HepG2 (cell line): ENCODE results near the gene EFL1. TPM values are rescaled to one million over a fixed set of nuclear protein-coding genes. Genes with fewer than 3 reads are reported as not detected.
"Not testable (repeated sequence)": the region's sequence is repeated elsewhere in the genome, so short reads cannot be mapped to it uniquely, and the experiment has no call there.

Source experiments
- ATAC-seq: fragments of 200-7000 bp; cut with Tn5 transposase; 3 replicates; pipeline ENCODE4 v1.9.1; 2020; ENCODE audit warnings: mild to moderate bottlenecking, moderate library complexity
- BruUV-seq: library from RNA; stranded (reverse); fragments of 400-500 nt; replicated peaks from 2 replicates; lab custom pipeline; 2021; lab: Mats Ljungman, UMichigan
- CTCF ChIA-PET: fragments of 300-600 bp; formaldehyde crosslinking; extraction: SDS; loops from one replicate; lab custom pipeline; 2021; ENCODE audit warnings: low total read pairs, inconsistent platforms, low intra/inter-chr PET ratio; lab: Yijun Ruan, JAX
- POLR2A ChIA-PET: fragments of 350-600 bp; sonication (Branson Sonifier 250); formaldehyde crosslinking; loops from one replicate; lab custom pipeline; 2020; ENCODE audit warnings: antibody characterized with exemption, inconsistent platforms; lab: Yijun Ruan, JAX
- DNase-seq: peaks from one replicate; pipeline ENCODE4 v3.0.0-alpha.2; 2015; ENCODE audit warnings: low spot score
- FAIRE-seq: peaks from 3 replicates; lab custom pipeline; 2011; peaks lifted over from hg19 to GRCh38; lab: Jason Lieb, UNC
- H2AFZ ChIP-seq: one replicate; pipeline ENCODE4 v1.6.1; 2011; ENCODE audit warnings: low read length, inconsistent platforms
- H3K27ac ChIP-seq: fragments of 300-600 bp; 3 replicates; pipeline ENCODE4 v1.8.0; 2011; ENCODE audit warnings: mixed run types, mild to moderate bottlenecking, mixed read lengths, low read length, inconsistent platforms; ENCODE audit not compliant: insufficient read depth; ENCODE audit errors: extremely low read length
- H3K27me3 ChIP-seq, 2 experiments: fragments of 200-600 bp in 1 of 2; 2 replicates in 1 of 2; 3 replicates in 1 of 2; pipeline versions ENCODE4 v1.6.0 to v1.8.0; 2011; ENCODE audit warnings: low read length in 2 of 2, mild to moderate bottlenecking in 2 of 2, moderate library complexity in 2 of 2, inconsistent platforms in 1 of 2; ENCODE audit not compliant: insufficient read depth in 2 of 2, control insufficient read depth in 1 of 2
- H3K36me3 ChIP-seq, 2 experiments: fragments of 200-600 bp in 1 of 2; replicated peaks in 1 of 2; 2 replicates in 1 of 2; 3 replicates in 1 of 2; pipeline versions ENCODE4 v1.5.1 to v1.8.0; 2011; ENCODE audit warnings: low read length in 2 of 2, inconsistent platforms in 1 of 2; ENCODE audit not compliant: insufficient read depth in 2 of 2, control insufficient read depth in 1 of 2
- H3K4me1 ChIP-seq: 2 replicates; pipeline ENCODE4 v1.5.1; 2012; ENCODE audit warnings: low read length, inconsistent platforms; ENCODE audit not compliant: insufficient read depth
- H3K4me2 ChIP-seq: 2 replicates; pipeline ENCODE4 v1.6.0; 2011; ENCODE audit warnings: low read depth, low read length, inconsistent platforms
- H3K4me3 ChIP-seq, 3 experiments: fragments of 200-600 bp in 1 of 3; sonication (generic), shearing (Covaris generic) in 1 of 3; replicated peaks in 1 of 3; 2 replicates each; pipeline ENCODE4 v1.5.1; 2011 to 2016; ENCODE audit warnings: low read length in 3 of 3, inconsistent platforms in 2 of 3, low read depth in 2 of 3, mild to moderate bottlenecking in 2 of 3, control low read depth in 1 of 3, mixed read lengths in 1 of 3; ENCODE audit not compliant: insufficient read depth in 1 of 3
- H3K79me2 ChIP-seq: one replicate; pipeline ENCODE4 v1.6.1; 2011; ENCODE audit warnings: low read length, inconsistent platforms; ENCODE audit not compliant: insufficient read depth
- H3K9ac ChIP-seq: 2 replicates; pipeline ENCODE4 v1.6.0; 2011; ENCODE audit warnings: mild to moderate bottlenecking, low read depth, low read length, inconsistent platforms; ENCODE audit not compliant: insufficient read depth
- H3K9me3 ChIP-seq: 2 replicates; pipeline ENCODE4 v1.5.1; 2012; ENCODE audit warnings: mild to moderate bottlenecking, low read length
- H4K20me1 ChIP-seq: 2 replicates; pipeline ENCODE4 v1.6.0; 2011; ENCODE audit warnings: inconsistent platforms, mild to moderate bottlenecking, low read length, moderate library complexity; ENCODE audit not compliant: insufficient read depth
- PHB2 ChIP-seq: fragments of 450-650 bp; IDR thresholded peaks from 2 replicates; pipeline ENCODE4 v1.6.1; 2018; ENCODE audit not compliant: partially characterized antibody
- SMYD3 ChIP-seq: sonication (generic); formaldehyde crosslinking; IDR thresholded peaks from 2 replicates; pipeline ENCODE4 v1.8.1; 2023; ENCODE audit warnings: mild to moderate bottlenecking, missing genetic modification reagents
- ZNF331 ChIP-seq: sonication (generic); formaldehyde crosslinking; IDR thresholded peaks from 2 replicates; pipeline ENCODE4 v1.4.0; 2020; ENCODE audit warnings: missing genetic modification reagents
- WGBS: methylation state at CpG from one replicate; pipeline ENCODE4 v1.1.6; 2017; ENCODE audit warnings: low lambda C conversion rate; 5-methylcytosine and 5-hydroxymethylcytosine counted together
- in situ Hi-C: cut with HindIII; loops from 2 replicates; pipeline ENCODE4 v1.10.0; 2017; ENCODE audit warnings: low pct_unique_long_range_greater_than_20kb; ENCODE audit not compliant: extremely low pct_ligation_motif_present
- intact Hi-C: fragments of 100-400 bp; cut with micrococcal nuclease; formaldehyde crosslinking; loops from one replicate; pipeline ENCODE4 v1.10.0; 2022; ENCODE audit not compliant: unreplicated experiment
- polyA plus RNA-seq, 8 experiments: library from polyadenylated mRNA; depleted of rRNA in 3 of 8; stranded (reverse) in 7 of 8; unstranded in 1 of 8; fragments of >200 nt; fragmentation: Illumina TruSeq in 4 of 8; extraction: Trizol in 4 of 8; gene quantifications; 2 replicates each; pipeline versions ENCODE4 v1.2.1 to v1.2.3, GENCODE V29; 2011 to 2016; ENCODE audit warnings: low read depth in 4 of 8, missing spikeins in 1 of 8, mixed read lengths in 1 of 8; ENCODE audit not compliant: insufficient read depth in 1 of 8
- total RNA-seq, 5 experiments: library from RNA; depleted of rRNA; stranded (reverse); fragments of >200 nt; fragmentation: Illumina TruSeq; extraction: Trizol; gene quantifications; 2 replicates each; pipeline ENCODE4 v1.2.3, GENCODE V29; 2016; ENCODE audit warnings: low read depth in 1 of 5

EFL1 gene
- total and polyA plus RNA-seq, 2 of the 13 experiments (the other 11 are each of a cell fraction or from before 2014, with no cell fraction given), result 6.4 to 12.0 TPM

GRCh38 chr15:82239685-82240391, 22.7 kb downstream of the EFL1 start:
- no peak overlapping the region for H2AFZ ChIP-seq

GRCh38 chr15:82237944-82238534, 24.5 kb downstream of the EFL1 start:
- H3K4me1 ChIP-seq, intact Hi-C loops, FAIRE-seq, H3K27ac ChIP-seq, H3K9me3 ChIP-seq, H3K4me3 ChIP-seq, H3K9ac ChIP-seq, in situ Hi-C loops, CTCF ChIA-PET, H3K4me2 ChIP-seq, H3K79me2 ChIP-seq, H3K27me3 ChIP-seq, BruUV-seq, H4K20me1 ChIP-seq, DNase-seq, ATAC-seq, H2AFZ ChIP-seq, POLR2A ChIA-PET, H3K36me3 ChIP-seq: not testable (repeated sequence)
- WGBS, result 93% methylated on average over 3 of the region's 3 CpGs

More at GRCh38 chr15:82239685-82240391, 22.7 kb downstream of the EFL1 start:
- intact Hi-C loops, result no loop called here
- H3K36me3 ChIP-seq, result peaks cover 4 to 9% of the 10 kb centered on the region in 2 experiments; a peak in 3 of 5 replicates
- no peaks in the 10 kb centered on the region for H3K27me3 ChIP-seq
- in situ Hi-C loops, result no loop called here
- no peaks in the 10 kb centered on the region for H3K4me1 ChIP-seq
- TF ChIP-seq ZNF331 (CRISPR knock-in tag), result no peak
- no peak for TF ChIP-seq SMYD3 (CRISPR knock-in tag)
- no peak for TF ChIP-seq PHB2
- DNase-seq, result no peak
- H3K4me2 ChIP-seq, result no peak overlapping the region
- no peak overlapping the region for H3K27ac ChIP-seq
- ATAC-seq, result no peak
- no peaks in the 10 kb centered on the region for H3K9me3 ChIP-seq
- no peaks in the 10 kb centered on the region for H4K20me1 ChIP-seq
- FAIRE-seq, result no peak
- 96% methylated on average over 5 of the region's 5 CpGs for WGBS
- POLR2A ChIA-PET, result no interaction called here
- no TSS peak for BruUV-seq
- CTCF ChIA-PET, result no interaction called here
- H3K9ac ChIP-seq, result no peak overlapping the region
- H3K4me3 ChIP-seq, result no peak overlapping the region
- H3K79me2 ChIP-seq, result no peaks in the 10 kb centered on the region
